ENCODE measurements around the gene NR6A1. TPM values are rescaled to one million over a fixed set of nuclear protein-coding genes. Genes with fewer than 3 reads are reported as not detected.

The NR6A1 gene
- total RNA-seq, 1 experiment from 2014 or later: 99.3 TPM

DNA sequence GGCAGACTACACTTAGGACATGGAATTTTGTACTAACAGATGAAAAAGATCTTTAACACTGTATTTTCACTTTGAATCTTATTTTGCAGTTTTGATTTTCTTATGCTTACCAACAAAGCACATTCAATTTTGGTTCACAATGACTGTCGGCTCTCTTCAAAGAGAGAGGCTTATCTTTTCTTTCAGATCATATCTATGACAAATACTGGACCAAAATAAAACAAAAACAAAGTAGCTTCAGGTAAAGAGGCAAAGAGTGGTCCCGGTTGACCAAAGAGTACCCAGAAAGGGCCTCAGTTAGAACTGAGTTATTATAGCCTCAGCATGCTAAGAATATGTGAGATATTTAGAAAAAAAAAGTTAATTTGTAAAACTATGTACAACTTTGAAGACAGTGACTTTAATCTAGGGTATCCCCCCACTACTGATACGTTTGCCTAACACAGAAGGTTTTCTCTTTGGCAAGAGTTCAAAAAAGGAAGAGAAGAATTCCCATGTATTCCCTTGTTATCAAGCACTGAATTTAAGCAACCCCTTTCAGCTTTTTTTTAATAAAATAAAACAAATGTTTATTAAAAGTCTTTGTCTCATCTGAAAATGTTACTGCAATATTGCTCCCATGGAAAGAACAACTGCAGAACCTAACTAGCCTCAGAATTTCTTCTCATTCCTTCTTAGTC lies 50.5 kb downstream of the NR6A1 start:
- Histone ChIP-seq H2BK120ac (ENCODE audit: low read depth, low read length, poor library complexity, severe bottlenecking) (no peak overlapping the region), H2AK5ac (ENCODE audit: insufficient read length, low read length) (no peak overlapping the region), H3K14ac (ENCODE audit: insufficient read depth, low read length) (no peak overlapping the region), H3K27me3 (ENCODE audit: insufficient read depth, low read length) (no peaks in the 10 kb centered on the region), H4K5ac (ENCODE audit: insufficient read length, low read depth, low read length) (no peak overlapping the region), H3K27ac (ENCODE audit: insufficient read length, low read depth, low read length) (no peak overlapping the region), H3K4me1 (ENCODE audit: insufficient read depth, low read length) (peaks cover 5% of the 10 kb centered on the region), H3K79me1 (ENCODE audit: insufficient read depth, low read depth, low read length, poor library complexity, severe bottlenecking) (peaks cover 6% of the 10 kb centered on the region), H3K9me3 (ENCODE audit: control insufficient read depth, low read depth, low read length) (no peaks in the 10 kb centered on the region), H2AFZ (ENCODE audit: low read length) (no peak overlapping the region), H4K91ac (ENCODE audit: insufficient read length, low read depth, low read length) (no peak overlapping the region), H3K9ac (ENCODE audit: extremely low read depth, insufficient read length, low read length) (no peak overlapping the region), H3K4me2 (ENCODE audit: insufficient read depth, insufficient read length, low read length) (no peak overlapping the region), H2BK5ac (ENCODE audit: insufficient read length, low read length) (no peak overlapping the region), H3T11ph (ENCODE audit: low read length) (no peak overlapping the region), H3K56ac (ENCODE audit: insufficient read length, low read depth, low read length) (no peak overlapping the region), H3K18ac (ENCODE audit: insufficient read length, low read depth, low read length) (no peak overlapping the region), H3K4ac (ENCODE audit: low read depth, low read length) (no peak overlapping the region), H2BK20ac (ENCODE audit: low read depth, low read length, poor library complexity, severe bottlenecking) (no peak overlapping the region), H2BK12ac (ENCODE audit: insufficient read length, low read depth, low read length) (no peak overlapping the region), H2BK15ac (ENCODE audit: low read depth, low read length) (no peak overlapping the region), H4K20me1 (ENCODE audit: control insufficient read depth, insufficient read depth, insufficient read length) (no peaks in the 10 kb centered on the region), H3K23ac (ENCODE audit: insufficient read length, low read depth, low read length) (no peak overlapping the region), H3K79me2 (ENCODE audit: insufficient read depth, low read length) (no peaks in the 10 kb centered on the region), H4K8ac (replicated peaks; ENCODE audit: insufficient read length, low read depth, low read length) (no peak overlapping the region), H3K23me2 (ENCODE audit: insufficient read length, low read depth, low read length, poor library complexity, severe bottlenecking) (no peaks in the 10 kb centered on the region)
- no CpG with 5 or more reads among the region's 3 CpGs for WGBS (ENCODE audit: extremely low coverage, insufficient read length, low lambda C conversion rate)
- Mint-ChIP-seq H3K27ac (peak overlapping the region in 2 of 3 experiments; percentile 25 to 87; a peak in 2 of 7 replicates), H3K27me3 (ENCODE audit: low read depth) (no peaks in the 10 kb centered on the region), H3K4me1 (peaks cover 9 to 13% of the 10 kb centered on the region in 2 experiments), H3K4me3 (no peak overlapping the region), H3K9me3 (no peaks in the 10 kb centered on the region), H3K36me3 (ENCODE audit: insufficient read depth in 1 of 3, low read depth in 3 of 3) (peaks cover 2 to 9% (median 8%) of the 10 kb centered on the region in 3 experiments; a peak in 5 of 7 replicates)
- no peak for DNase-seq
- TF ChIP-seq, protein P1, sequence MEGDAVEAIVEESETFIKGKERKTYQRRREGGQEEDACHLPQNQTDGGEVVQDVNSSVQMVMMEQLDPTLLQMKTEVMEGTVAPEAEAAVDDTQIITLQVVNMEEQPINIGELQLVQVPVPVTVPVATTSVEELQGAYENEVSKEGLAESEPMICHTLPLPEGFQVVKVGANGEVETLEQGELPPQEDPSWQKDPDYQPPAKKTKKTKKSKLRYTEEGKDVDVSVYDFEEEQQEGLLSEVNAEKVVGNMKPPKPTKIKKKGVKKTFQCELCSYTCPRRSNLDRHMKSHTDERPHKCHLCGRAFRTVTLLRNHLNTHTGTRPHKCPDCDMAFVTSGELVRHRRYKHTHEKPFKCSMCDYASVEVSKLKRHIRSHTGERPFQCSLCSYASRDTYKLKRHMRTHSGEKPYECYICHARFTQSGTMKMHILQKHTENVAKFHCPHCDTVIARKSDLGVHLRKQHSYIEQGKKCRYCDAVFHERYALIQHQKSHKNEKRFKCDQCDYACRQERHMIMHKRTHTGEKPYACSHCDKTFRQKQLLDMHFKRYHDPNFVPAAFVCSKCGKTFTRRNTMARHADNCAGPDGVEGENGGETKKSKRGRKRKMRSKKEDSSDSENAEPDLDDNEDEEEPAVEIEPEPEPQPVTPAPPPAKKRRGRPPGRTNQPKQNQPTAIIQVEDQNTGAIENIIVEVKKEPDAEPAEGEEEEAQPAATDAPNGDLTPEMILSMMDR (conservative IDR thresholded peaks at IDR 0.05): no peak

Data from H9 (cell line).